Transverse colon (tissue), 4 donors: ENCODE results near the gene ITGB8. TPM values are rescaled to one million over a fixed set of nuclear protein-coding genes. Genes with fewer than 3 reads are reported as not detected.

ENCODE experiments used
- DNase-seq: peaks from one replicate; pipeline ENCODE4 v3.0.0-alpha.2; 2019
- H3K27ac ChIP-seq, 4 donors: fragments of 200-600 bp; sonication (generic); 2 replicates each; pipeline ENCODE4 v1.5.1; 2016 to 2018; ENCODE audit warnings: inconsistent platforms in 4 of 4
- H3K27me3 ChIP-seq: fragments of 200-600 bp; sonication (generic); 2 replicates; pipeline ENCODE4 v1.5.1; 2017; ENCODE audit warnings: inconsistent platforms
- H3K36me3 ChIP-seq, 4 donors: fragments of 200-600 bp; sonication (generic); 2 replicates each; pipeline ENCODE4 v1.5.1; 2017 to 2019; ENCODE audit warnings: inconsistent platforms in 4 of 4
- H3K4me1 ChIP-seq, 4 donors: fragments of 200-600 bp; sonication (generic); 2 replicates each; pipeline ENCODE4 v1.5.1; 2017 to 2020; ENCODE audit warnings: inconsistent platforms in 4 of 4
- H3K4me3 ChIP-seq, 4 donors: fragments of 200-600 bp; sonication (generic); 1 replicate in 1 of 4; 2 replicates in 3 of 4; pipeline versions ENCODE4 v1.5.1 to v1.6.1; 2017 to 2019; ENCODE audit warnings: inconsistent platforms in 4 of 4
- H3K9me3 ChIP-seq, 2 donors: fragments of 200-600 bp; sonication (generic); 2 replicates each; pipeline ENCODE4 v1.5.1; 2017 to 2019; ENCODE audit warnings: inconsistent platforms in 2 of 2
- CTCF ChIP-seq, 5 experiments: fragments of 200-600 bp in 3 of 5; fragments of 450-650 bp in 2 of 5; sonication (generic) in 3 of 5; IDR thresholded peaks; 1 replicate in 2 of 5; 2 replicates in 3 of 5; pipeline ENCODE4 v1.5.1; 2016 to 2017; ENCODE audit warnings: antibody characterized with exemption in 5 of 5, inconsistent platforms in 3 of 5, mild to moderate bottlenecking in 2 of 5, moderate library complexity in 1 of 5
- EP300 ChIP-seq: sonication (generic); formaldehyde crosslinking; IDR thresholded peaks from one replicate; pipeline ENCODE4 v1.6.1; 2017; ENCODE audit warnings: antibody characterized with exemption, low read depth
- POLR2A ChIP-seq: fragments of 450-650 bp; IDR thresholded peaks from one replicate; pipeline ENCODE4 v1.6.1; 2016; ENCODE audit warnings: antibody characterized with exemption, mild to moderate bottlenecking, moderate library complexity
- POLR2AphosphoS5 ChIP-seq, 3 donors: sonication (generic); formaldehyde crosslinking; IDR thresholded peaks; one replicate each; pipeline ENCODE4 v1.6.1; 2016; ENCODE audit warnings: antibody characterized with exemption in 3 of 3
- WGBS, 2 donors: methylation state at CpG; one replicate each; pipeline ENCODE4 v1.1.5; 2018; ENCODE audit warnings: low coverage in 1 of 2; 5-methylcytosine and 5-hydroxymethylcytosine counted together
- in situ Hi-C, 4 donors: fragments of 200-750 bp; cut with MboI; loops; one replicate each; pipeline versions ENCODE4 v1.15.0 to v1.15.1; 2017; ENCODE audit warnings: low sequenced_read_pairs in 3 of 4, low pct_ligation_motif_present in 1 of 4, low pct_unique_long_range_greater_than_20kb in 1 of 4
- intact Hi-C: fragments of 100-400 bp; cut with DNase I; formaldehyde crosslinking; loops from one replicate; pipeline ENCODE4 v1.15.1; 2023; ENCODE audit warnings: low total_unique reads
- total RNA-seq, 4 donors: library from RNA; depleted of rRNA; stranded (reverse); fragments of >200 nt; gene quantifications; one replicate each; pipeline ENCODE4 v1.1.0, GENCODE V29; 2016

Gene ITGB8
- total RNA-seq, 4 donors from 2014 or later = 3.0 to 14.0 (median 8.6) TPM

- peaks cover 0 to 11% (median 0%) of the 10 kb centered on the region in 4 donors for H3K4me1 ChIP-seq
- no peak overlapping the region for H3K27ac ChIP-seq
- intact Hi-C loops (no loop called here), in situ Hi-C loops (loop anchor here in 3 of 4 donors (10.0 to 25.0 kb wide), 4 partner anchors 150 to 600 kb away; partner anchors contain the start of gene POLR1F (in 1 of the 3))
- no peaks in the 10 kb centered on the region for H3K36me3 ChIP-seq
- H3K27me3 ChIP-seq = no peaks in the 10 kb centered on the region
- no peaks in the 10 kb centered on the region for H3K9me3 ChIP-seq
- no peak overlapping the region for H3K4me3 ChIP-seq
- no peak for DNase-seq
- TF ChIP-seq POLR2A (no peak), EP300 (no peak), POLR2AphosphoS5 (IDR thresholded peaks at IDR 0.05) (no peak), CTCF (IDR thresholded peaks at IDR 0.05) (no peak)
- WGBS, 2 donors = 23 to 39% methylated on average over 2 of the region's 2 CpGs
Measured at GRCh38 chr7:20312562-20312961, 18.1 kb upstream of the ITGB8 start.

- no peaks in the 10 kb centered on the region for H3K36me3 ChIP-seq
- H3K27ac ChIP-seq = no peak overlapping the region
- no peaks in the 10 kb centered on the region for H3K9me3 ChIP-seq
- H3K4me1 ChIP-seq = peaks cover 0 to 8% (median 0%) of the 10 kb centered on the region in 4 donors
- no peak overlapping the region for H3K4me3 ChIP-seq
- intact Hi-C loops (no loop called here), in situ Hi-C loops (loop anchor here in 3 of 4 donors (10.0 to 25.0 kb wide), 4 partner anchors 151 to 601 kb away; partner anchors contain the start of gene POLR1F (in 1 of the 3))
- 94 to 100% methylated on average over 1 of the region's 1 CpG for WGBS, 2 donors
- DNase-seq = no peak
- no peaks in the 10 kb centered on the region for H3K27me3 ChIP-seq
- TF ChIP-seq POLR2A = no peak
- no peak for TF ChIP-seq EP300
- TF ChIP-seq CTCF (IDR thresholded peaks at IDR 0.05) = no peak
- no peak for TF ChIP-seq POLR2AphosphoS5 (IDR thresholded peaks at IDR 0.05)
Measured at GRCh38 chr7:20313626-20314025, 17.1 kb upstream of the ITGB8 start.

- H3K4me1 ChIP-seq = peaks cover 0 to 8% (median 0%) of the 10 kb centered on the region in 4 donors
- DNase-seq = no peak
- TF ChIP-seq CTCF (IDR thresholded peaks at IDR 0.05) = no peak
- H3K27ac ChIP-seq = no peak overlapping the region
- intact Hi-C loops (no loop called here), in situ Hi-C loops (loop anchor here in 3 of 4 donors (10.0 to 25.0 kb wide), 4 partner anchors 152 to 602 kb away; partner anchors contain the start of gene POLR1F (in 1 of the 3))
- H3K4me3 ChIP-seq = no peak overlapping the region
- no peaks in the 10 kb centered on the region for H3K9me3 ChIP-seq
- 88 to 93% methylated on average over 2 of the region's 2 CpGs for WGBS, 2 donors
- no peaks in the 10 kb centered on the region for H3K27me3 ChIP-seq
- no peaks in the 10 kb centered on the region for H3K36me3 ChIP-seq
Measured at GRCh38 chr7:20314198-20314597, 16.5 kb upstream of the ITGB8 start.

GRCh38 chr7:20316706-20317105 is 14.0 kb upstream of the ITGB8 start:
- Histone ChIP-seq H3K4me1 (peaks cover 0 to 5% (median 0%) of the 10 kb centered on the region in 4 donors), H3K4me3 (no peak overlapping the region), H3K9me3 (no peaks in the 10 kb centered on the region), H3K36me3 (no peaks in the 10 kb centered on the region), H3K27ac (no peak overlapping the region), H3K27me3 (no peaks in the 10 kb centered on the region)
- TF ChIP-seq POLR2A = no peak
- TF ChIP-seq CTCF (IDR thresholded peaks at IDR 0.05) = no peak
- no peak for TF ChIP-seq EP300
- TF ChIP-seq POLR2AphosphoS5 (IDR thresholded peaks at IDR 0.05) = no peak
- in situ Hi-C loops (loop anchor here in 3 of 4 donors (10.0 to 25.0 kb wide), 4 partner anchors 154 to 604 kb away; partner anchors contain the start of gene POLR1F (in 1 of the 3)), intact Hi-C loops (no loop called here)
- WGBS, 2 donors = 58 to 68% methylated on average over 4 of the region's 4 CpGs
- DNase-seq = no peak
